ENCODE data around the gene MNS1.
"Not testable (repeated sequence)": the region's sequence is repeated elsewhere in the genome, so short reads cannot be mapped to it uniquely, and the experiment has no call there.

MNS1 gene

GRCh38 chr15:56445746-56446145 lies 19.2 kb downstream of the MNS1 start:
- DNase-seq, result no peak

- no peak for DNase-seq
These were observed 22.6 kb downstream of the MNS1 start for GRCh38 chr15:56442354-56442753.

DNA sequence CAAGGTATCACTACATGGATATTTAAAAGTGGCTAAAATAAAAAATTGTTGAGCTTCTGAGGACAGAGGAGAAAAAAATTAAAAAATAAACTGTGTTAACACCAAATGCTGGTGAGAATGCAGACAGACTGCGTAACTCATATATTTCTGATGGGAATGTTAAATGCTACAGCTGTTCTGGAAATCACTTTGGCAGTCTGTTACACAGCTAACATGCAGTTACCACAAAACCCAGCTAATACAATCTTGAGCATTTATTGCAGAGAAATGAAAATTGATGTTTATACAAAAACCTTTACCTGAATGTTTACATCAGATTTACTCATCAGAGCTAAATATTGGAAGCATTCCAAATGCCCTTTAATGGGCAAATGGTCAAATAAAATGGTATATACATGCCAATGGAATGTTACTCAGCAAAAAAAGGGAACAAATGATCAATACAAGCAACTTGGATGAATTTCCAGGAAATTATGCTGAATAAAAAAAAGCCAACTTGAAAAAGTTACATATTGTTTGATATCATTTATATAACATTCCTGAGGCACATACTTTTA lies 24.6 kb downstream of the MNS1 start:
- no peak for DNase-seq

DNA sequence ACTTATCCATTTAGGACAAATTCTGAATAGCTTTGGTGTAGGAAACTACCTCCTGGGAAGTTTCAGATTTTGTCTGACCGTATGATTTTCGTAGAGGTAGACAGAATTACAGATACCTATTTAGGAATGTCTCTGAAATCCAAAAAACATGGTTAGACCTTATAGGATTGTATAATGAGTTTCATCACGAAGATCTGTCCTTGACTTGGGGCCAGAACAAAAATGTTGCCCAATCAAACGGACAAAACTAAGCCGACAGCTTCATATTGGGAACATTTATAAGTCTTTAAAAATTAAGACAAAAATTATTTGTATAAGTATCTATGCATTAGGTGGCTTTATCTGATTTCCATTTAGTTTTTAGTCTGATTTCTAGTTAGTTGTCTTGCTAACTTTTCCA lies 32.6 kb downstream of the MNS1 start:
- DNase-seq, result no peak

DNA sequence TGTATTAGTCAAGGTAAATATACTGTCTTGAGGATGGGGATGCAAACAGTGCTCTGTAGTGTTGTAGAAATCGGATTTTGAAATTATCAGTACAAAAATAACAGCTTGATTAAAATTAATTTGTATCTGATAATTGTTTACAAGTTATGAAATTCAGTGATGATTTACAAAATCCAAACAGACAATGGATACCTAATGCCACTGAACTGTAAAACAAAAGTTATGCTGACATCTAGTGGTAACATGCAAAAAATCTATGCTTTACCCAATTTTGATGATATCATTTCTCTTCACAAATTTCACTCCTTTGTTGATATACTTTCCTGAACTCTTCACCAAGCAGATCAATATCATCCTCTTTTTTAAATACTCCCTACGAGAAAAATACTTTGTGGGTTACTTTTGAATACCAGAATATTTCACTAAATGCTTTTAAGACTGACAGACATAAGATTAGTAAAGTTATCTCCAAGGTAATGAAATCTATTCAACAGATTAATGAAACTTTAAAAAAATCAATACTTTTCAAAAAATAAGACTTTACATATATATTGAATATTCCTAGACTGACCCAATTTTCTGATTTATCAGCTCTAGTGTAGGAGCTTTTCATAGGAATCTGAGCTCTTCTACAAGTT lies 36.0 kb downstream of the MNS1 start:
- DNase-seq, result peak; percentile 37

DNA sequence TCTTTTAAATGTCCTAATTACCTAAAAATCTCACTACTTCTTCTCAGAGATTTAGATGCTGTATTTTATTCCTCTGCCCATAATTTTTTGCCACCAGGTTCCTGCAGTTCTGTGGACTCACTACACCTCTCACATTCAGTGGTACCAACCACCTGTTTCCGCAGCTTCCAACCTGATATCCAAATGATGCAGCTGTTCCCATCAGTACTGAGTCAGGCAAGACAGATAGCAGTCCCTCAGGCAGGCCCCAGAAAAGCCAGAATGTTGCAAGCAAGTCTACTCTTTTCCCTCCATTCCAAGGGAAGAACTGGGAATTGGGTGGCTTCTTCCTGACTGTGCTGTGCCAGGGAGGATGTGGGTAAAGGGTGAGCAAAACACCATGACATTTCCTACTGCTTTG lies 39.0 kb downstream of the MNS1 start:
- DNase-seq, result no peak

DNA sequence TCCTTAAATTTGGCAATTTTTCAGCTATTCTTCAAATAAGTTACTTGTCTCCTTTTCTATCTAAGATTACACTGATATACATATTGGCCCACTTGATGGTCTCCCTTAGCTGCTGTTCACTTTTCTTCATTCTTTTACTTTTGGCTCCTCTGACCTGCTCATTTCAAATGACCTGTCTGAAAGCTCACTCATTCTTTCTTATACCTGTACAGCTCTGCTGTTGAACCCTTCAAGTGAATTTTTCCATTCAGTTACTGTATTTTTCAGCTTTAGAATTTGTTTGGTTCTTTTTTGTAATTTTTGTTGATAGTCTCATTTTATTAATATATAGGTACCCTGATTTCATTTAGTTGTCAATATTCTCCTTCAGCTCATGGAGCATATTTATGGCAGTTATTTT lies 39.7 kb downstream of the MNS1 start:
- DNase-seq, result no peak

- not testable (repeated sequence) for DNase-seq
These were observed 51.7 kb downstream of the MNS1 start for GRCh38 chr15:56413114-56413733.

- DNase-seq, result no peak
These were observed 53.7 kb downstream of the MNS1 start for GRCh38 chr15:56411122-56411749.

- DNase-seq, result no peak
These were observed 54.2 kb downstream of the MNS1 start for GRCh38 chr15:56410721-56411120.

DNA sequence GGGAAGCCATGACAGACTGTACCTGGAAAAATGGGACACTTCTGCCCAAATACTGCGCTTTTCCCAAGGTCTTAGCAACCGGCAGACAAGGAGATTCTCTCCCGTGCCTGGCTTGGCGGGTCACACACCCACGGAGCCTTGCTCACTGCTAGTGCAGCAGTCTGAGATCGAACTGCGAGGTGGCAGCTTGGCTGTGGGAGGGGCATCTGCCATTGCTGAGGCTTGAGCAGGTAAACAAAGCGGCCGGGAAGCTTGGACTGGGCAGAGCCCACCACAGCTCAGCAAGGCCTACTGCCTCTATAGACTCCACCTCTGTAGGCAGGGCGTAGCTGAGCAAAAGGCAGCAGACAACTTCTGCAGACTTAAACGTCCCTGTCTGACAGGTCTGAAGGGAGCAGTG lies 65.7 kb downstream of the MNS1 start:
- not testable (repeated sequence) for DNase-seq

DNA sequence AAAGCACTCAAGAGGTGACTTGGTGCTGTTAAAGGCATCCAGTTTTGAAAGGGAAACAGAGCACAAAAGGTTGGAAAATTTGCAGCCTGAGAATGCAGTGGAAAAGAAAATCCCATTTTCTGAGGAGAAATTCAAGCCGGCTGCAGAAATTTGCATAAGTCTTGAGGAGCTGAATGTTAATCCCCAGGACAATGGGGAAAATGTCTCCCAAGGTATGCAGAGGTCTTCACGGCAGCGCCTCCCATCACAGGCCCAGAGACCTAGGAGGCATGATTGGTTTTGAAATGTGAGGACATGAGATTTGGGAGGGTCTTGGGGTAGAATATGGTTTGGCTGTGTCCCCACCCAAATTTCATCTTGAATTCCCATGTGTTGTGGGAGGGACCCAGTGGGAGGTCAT lies 67.6 kb downstream of the MNS1 start:
- DNase-seq, result not testable (repeated sequence)

GRCh38 chr15:56394909-56395308 lies 70.0 kb downstream of the MNS1 start:
- DNase-seq, result no peak

DNA sequence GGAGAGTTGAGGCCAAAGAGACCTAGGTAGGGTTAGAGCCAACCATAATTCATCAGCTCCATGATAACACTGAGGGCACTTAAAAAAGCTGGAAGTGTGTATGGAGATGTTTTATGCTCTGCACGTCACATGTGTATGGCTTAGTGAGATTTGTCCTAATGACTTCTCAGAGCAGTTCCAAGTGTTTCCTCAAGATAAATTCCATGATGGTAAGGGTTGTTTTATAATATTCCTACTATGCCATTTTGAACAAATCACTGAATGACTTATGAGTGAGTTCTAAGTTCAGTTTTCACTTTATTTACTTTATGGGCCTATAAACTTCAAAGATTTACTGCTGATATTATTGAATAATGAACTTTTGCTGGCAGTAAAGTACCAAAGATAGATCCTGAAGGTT lies 71.7 kb downstream of the MNS1 start:
- no peak for DNase-seq

- peak; percentile 60 for DNase-seq
These were observed 74.1 kb downstream of the MNS1 start for GRCh38 chr15:56390739-56391267.

- no peak for DNase-seq
These were observed 79.0 kb downstream of the MNS1 start for GRCh38 chr15:56385908-56386307.

- no peak for DNase-seq
These were observed 81.9 kb downstream of the MNS1 start for GRCh38 chr15:56383010-56383409.

Measured in fibroblast of skin of scalp (primary cell).